Endothelial cell (in vitro differentiated cells): ENCODE results near the gene ATP9A. TPM values are rescaled to one million over a fixed set of nuclear protein-coding genes. Genes with fewer than 3 reads are reported as not detected.

Experiments
- DNase-seq: peaks from one replicate; pipeline ENCODE4 v3.0.0; 2021; ENCODE audit warnings: low spot score
- H3K27ac Mint-ChIP-seq: one replicate; pipeline ENCODE4 v1.8.0; 2021; ENCODE audit warnings: mixed read lengths, inconsistent platforms; ENCODE audit not compliant: unreplicated experiment
- H3K27me3 Mint-ChIP-seq: one replicate; pipeline ENCODE4 v1.8.0; 2021; ENCODE audit warnings: mild to moderate bottlenecking, moderate library complexity, mixed read lengths, inconsistent platforms; ENCODE audit not compliant: unreplicated experiment
- H3K36me3 Mint-ChIP-seq: one replicate; pipeline ENCODE4 v1.8.0; 2021; ENCODE audit warnings: mild to moderate bottlenecking, low read depth, mixed read lengths, inconsistent platforms; ENCODE audit not compliant: unreplicated experiment
- H3K4me1 Mint-ChIP-seq: one replicate; pipeline ENCODE4 v1.8.0; 2021; ENCODE audit warnings: mild to moderate bottlenecking, mixed read lengths, inconsistent platforms; ENCODE audit not compliant: unreplicated experiment
- H3K4me3 Mint-ChIP-seq: one replicate; pipeline ENCODE4 v1.8.0; 2021; ENCODE audit warnings: mild to moderate bottlenecking, mixed read lengths, inconsistent platforms; ENCODE audit not compliant: unreplicated experiment
- H3K9me3 Mint-ChIP-seq: one replicate; pipeline ENCODE4 v1.8.0; 2021; ENCODE audit warnings: mixed read lengths, inconsistent platforms; ENCODE audit not compliant: unreplicated experiment
- total RNA-seq: library from RNA; stranded (reverse); fragmentation: NEBNext Ultra II Directional; extraction: Animal tissue kit (Norgen Biotek cat#: 25700); gene quantifications from one replicate; pipeline ENCODE4 v1.2.1, GENCODE V29; 2021; ENCODE audit not compliant: unreplicated experiment
- TF ChIP-seq, protein P1 (sequence below): fragments of 200-600 bp; sonication (generic); IDR thresholded peaks from one replicate; pipeline ENCODE4 v1.5.0; 2021; ENCODE audit warnings: antibody characterized with exemption; ENCODE audit not compliant: unreplicated experiment

The ATP9A gene
- total RNA-seq, 1 donor from 2014 or later: 30.6 TPM

DNA sequence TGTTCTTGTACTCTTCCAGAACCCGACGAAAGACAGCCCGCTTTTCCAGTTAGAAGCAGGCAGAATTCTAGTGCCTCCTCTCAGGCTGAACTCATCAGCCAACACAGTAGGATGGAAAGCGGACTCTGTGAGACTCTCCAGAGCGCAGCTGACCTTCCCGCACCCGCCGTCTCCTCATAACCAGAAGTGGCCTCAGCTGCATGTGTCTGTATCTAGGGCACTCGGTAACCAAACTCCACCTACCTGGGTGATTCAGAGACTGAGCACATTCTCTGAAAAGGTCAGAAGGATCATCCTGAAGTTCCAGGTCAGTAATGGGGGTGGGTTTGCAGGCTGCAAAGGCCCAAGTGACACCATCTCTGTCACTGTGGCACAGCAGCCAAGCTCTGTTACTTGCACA, 158.9 kb downstream of the ATP9A start:
- no peak for DNase-seq
- H3K27ac Mint-ChIP-seq: no peak overlapping the region
- TF ChIP-seq, protein P1, sequence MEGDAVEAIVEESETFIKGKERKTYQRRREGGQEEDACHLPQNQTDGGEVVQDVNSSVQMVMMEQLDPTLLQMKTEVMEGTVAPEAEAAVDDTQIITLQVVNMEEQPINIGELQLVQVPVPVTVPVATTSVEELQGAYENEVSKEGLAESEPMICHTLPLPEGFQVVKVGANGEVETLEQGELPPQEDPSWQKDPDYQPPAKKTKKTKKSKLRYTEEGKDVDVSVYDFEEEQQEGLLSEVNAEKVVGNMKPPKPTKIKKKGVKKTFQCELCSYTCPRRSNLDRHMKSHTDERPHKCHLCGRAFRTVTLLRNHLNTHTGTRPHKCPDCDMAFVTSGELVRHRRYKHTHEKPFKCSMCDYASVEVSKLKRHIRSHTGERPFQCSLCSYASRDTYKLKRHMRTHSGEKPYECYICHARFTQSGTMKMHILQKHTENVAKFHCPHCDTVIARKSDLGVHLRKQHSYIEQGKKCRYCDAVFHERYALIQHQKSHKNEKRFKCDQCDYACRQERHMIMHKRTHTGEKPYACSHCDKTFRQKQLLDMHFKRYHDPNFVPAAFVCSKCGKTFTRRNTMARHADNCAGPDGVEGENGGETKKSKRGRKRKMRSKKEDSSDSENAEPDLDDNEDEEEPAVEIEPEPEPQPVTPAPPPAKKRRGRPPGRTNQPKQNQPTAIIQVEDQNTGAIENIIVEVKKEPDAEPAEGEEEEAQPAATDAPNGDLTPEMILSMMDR: no peak
- H3K27me3 Mint-ChIP-seq: peaks cover 1% of the 10 kb centered on the region
- H3K4me3 Mint-ChIP-seq: no peak overlapping the region
- H3K9me3 Mint-ChIP-seq: no peaks in the 10 kb centered on the region
- peaks cover 7% of the 10 kb centered on the region for H3K36me3 Mint-ChIP-seq
- peaks cover 3% of the 10 kb centered on the region for H3K4me1 Mint-ChIP-seq

DNA sequence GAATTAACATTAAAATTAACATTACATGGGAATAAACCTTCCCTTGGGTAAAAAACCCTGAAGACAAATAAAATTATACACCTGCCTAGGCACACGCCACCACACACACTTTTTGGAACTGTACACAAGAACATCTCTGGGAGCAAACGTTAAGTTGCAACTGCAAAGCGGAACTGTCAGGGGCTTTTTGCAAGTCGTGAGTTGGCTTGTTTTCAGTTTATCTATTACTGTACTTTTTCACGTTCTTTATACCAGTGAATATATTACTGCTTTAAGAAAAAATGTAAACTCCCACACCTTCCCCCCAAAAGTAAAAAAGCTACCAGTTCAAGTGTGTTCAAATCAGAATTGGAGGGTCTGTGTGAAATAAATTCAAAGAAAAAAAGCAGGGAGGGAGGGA, 160.1 kb downstream of the ATP9A start:
- Mint-ChIP-seq H3K4me3 (no peak overlapping the region), H3K36me3 (peaks cover 7% of the 10 kb centered on the region), H3K27ac (no peak overlapping the region), H3K27me3 (peaks cover 1% of the 10 kb centered on the region), H3K9me3 (no peaks in the 10 kb centered on the region), H3K4me1 (peaks cover 3% of the 10 kb centered on the region)
- TF ChIP-seq, protein P1: no peak
- DNase-seq: no peak

DNA sequence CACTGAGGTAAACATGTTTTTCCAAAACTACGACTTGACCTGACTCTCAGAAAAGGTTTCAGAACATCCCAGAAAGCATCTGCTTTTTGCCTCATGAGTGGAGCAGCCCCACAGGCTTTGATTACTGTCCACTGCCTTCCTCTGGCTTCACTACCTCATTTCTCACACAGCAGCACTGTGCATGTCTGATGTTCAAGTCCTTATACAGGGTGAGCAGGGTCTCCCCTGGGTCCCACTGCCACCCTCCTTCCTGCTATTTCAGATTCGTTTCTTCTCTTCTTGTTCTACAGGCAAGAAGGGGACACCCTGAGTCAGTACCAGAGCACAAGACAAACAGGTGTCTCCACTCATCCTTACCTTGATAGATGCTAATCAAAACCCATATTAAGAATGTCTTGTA, 161.0 kb downstream of the ATP9A start:
- DNase-seq: no peak
- TF ChIP-seq, protein P1: no peak
- no peak overlapping the region for H3K4me3 Mint-ChIP-seq
- H3K36me3 Mint-ChIP-seq: peaks cover 7% of the 10 kb centered on the region
- H3K9me3 Mint-ChIP-seq: no peaks in the 10 kb centered on the region
- H3K27me3 Mint-ChIP-seq: peaks cover 1% of the 10 kb centered on the region
- H3K27ac Mint-ChIP-seq: no peak overlapping the region
- H3K4me1 Mint-ChIP-seq: peaks cover 3% of the 10 kb centered on the region

DNA sequence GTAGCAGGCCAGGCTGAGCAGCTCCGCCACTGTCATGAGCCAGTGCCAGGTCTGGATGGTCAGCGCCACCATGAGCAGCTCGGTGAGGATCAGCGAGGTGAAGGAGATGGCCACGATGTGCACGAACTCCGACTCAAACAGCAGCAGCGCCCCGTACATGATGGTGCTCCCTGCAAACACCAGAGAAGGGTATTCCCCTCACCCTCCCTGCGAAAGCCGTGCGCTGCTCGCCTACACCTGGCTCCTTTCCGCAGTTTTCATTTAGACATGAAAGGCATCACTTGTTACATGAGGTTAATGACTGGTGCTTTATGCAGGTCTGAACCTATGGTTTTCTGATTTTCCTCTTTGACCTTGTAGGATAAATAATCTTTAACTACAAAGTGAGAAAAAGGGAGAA, 163.3 kb downstream of the ATP9A start:
- TF ChIP-seq, protein P1: no peak
- no peak overlapping the region for H3K4me3 Mint-ChIP-seq
- H3K4me1 Mint-ChIP-seq: peaks cover 14% of the 10 kb centered on the region
- DNase-seq: no peak
- H3K36me3 Mint-ChIP-seq: peaks cover 7% of the 10 kb centered on the region
- no peaks in the 10 kb centered on the region for H3K9me3 Mint-ChIP-seq
- H3K27me3 Mint-ChIP-seq: peaks cover 1% of the 10 kb centered on the region
- no peak overlapping the region for H3K27ac Mint-ChIP-seq

DNA sequence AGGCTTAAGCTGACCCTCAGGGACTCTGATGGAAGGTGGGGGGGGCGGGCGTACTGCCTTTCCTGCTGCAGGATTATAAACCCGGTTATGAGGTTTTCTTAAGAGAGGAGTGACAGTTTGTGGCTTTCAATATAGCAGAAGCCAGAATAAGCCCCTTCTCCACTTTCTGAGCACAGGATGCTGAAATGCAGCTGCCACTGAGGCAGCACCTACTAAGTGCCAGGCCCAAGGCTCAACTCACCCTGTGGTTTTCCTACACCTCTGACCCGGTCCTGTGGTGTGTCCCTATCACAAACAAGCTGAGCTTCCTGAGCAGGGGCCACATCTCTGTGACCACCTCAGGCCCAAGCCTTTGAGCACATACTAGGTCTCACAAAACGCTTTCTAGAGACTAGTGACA, 166.1 kb downstream of the ATP9A start:
- H3K27ac Mint-ChIP-seq: no peak overlapping the region
- DNase-seq: no peak
- H3K9me3 Mint-ChIP-seq: no peaks in the 10 kb centered on the region
- H3K4me3 Mint-ChIP-seq: no peak overlapping the region
- H3K36me3 Mint-ChIP-seq: peaks cover 10% of the 10 kb centered on the region
- peaks cover 16% of the 10 kb centered on the region for H3K4me1 Mint-ChIP-seq
- H3K27me3 Mint-ChIP-seq: peaks cover 1% of the 10 kb centered on the region
- TF ChIP-seq, protein P1: no peak
